DOHH2 (cell line): ENCODE data around the gene CHORDC1.

Experiments used
- H3F3A ChIP-seq: fragments of 200-600 bp; sonication (generic), shearing (Covaris generic); 2 replicates; pipeline ENCODE4 v1.6.0; 2016; ENCODE audit warnings: antibody characterized with exemption, mild to moderate bottlenecking; ENCODE audit not compliant: control insufficient read depth, insufficient read depth
- H3K27ac ChIP-seq: fragments of 200-600 bp; sonication (generic); 2 replicates; pipeline ENCODE4 v1.5.1; 2014; ENCODE audit warnings: low read depth, mild to moderate bottlenecking, low read length, moderate library complexity
- H3K27me3 ChIP-seq: fragments of 200-600 bp; sonication (generic); 2 replicates; pipeline ENCODE4 v1.6.1; 2014; ENCODE audit warnings: mild to moderate bottlenecking, low read length, mixed read lengths; ENCODE audit not compliant: control insufficient read depth
- H3K36me3 ChIP-seq: fragments of 200-600 bp; sonication (generic); 2 replicates; pipeline ENCODE4 v1.6.1; 2014; ENCODE audit warnings: mild to moderate bottlenecking, low read length, moderate library complexity, mixed read lengths; ENCODE audit not compliant: control insufficient read depth
- H3K4me1 ChIP-seq: fragments of 200-600 bp; sonication (generic); 2 replicates; pipeline ENCODE4 v1.6.1; 2014; ENCODE audit warnings: mild to moderate bottlenecking, low read length, mixed read lengths; ENCODE audit not compliant: control insufficient read depth
- H3K4me2 ChIP-seq: fragments of 200-600 bp; sonication (generic); 2 replicates; pipeline ENCODE4 v1.6.0; 2014; ENCODE audit warnings: mild to moderate bottlenecking, low read length, moderate library complexity
- H3K4me3 ChIP-seq: fragments of 200-600 bp; sonication (generic); 2 replicates; pipeline ENCODE4 v1.5.1; 2014; ENCODE audit warnings: mild to moderate bottlenecking, low read length, mixed read lengths
- H3K79me2 ChIP-seq: fragments of 200-600 bp; sonication (generic); 2 replicates; pipeline ENCODE4 v1.6.1; 2014; ENCODE audit warnings: mild to moderate bottlenecking, low read length, mixed read lengths; ENCODE audit not compliant: control insufficient read depth
- H3K9me2 ChIP-seq: fragments of 200-600 bp; sonication (generic); replicated peaks from 2 replicates; pipeline ENCODE4 v1.6.1; 2014; ENCODE audit warnings: mild to moderate bottlenecking, low read length, mixed read lengths; ENCODE audit not compliant: control insufficient read depth
- H3K9me3 ChIP-seq: fragments of 200-600 bp; sonication (generic); 2 replicates; pipeline ENCODE4 v1.6.1; 2014; ENCODE audit warnings: antibody characterized with exemption, low read length, mixed read lengths; ENCODE audit not compliant: control insufficient read depth, insufficient read depth
- H4K20me1 ChIP-seq: fragments of 200-600 bp; sonication (generic); 2 replicates; pipeline ENCODE4 v1.6.0; 2014; ENCODE audit warnings: low read depth, mild to moderate bottlenecking, antibody characterized with exemption, low read length, moderate library complexity; ENCODE audit not compliant: control insufficient read depth, insufficient read depth
- EZH2phosphoT487 ChIP-seq: fragments of 200-600 bp; sonication (generic); IDR thresholded peaks from 2 replicates; pipeline ENCODE4 v1.6.1; 2017; ENCODE audit warnings: borderline replicate concordance, mild to moderate bottlenecking, antibody characterized with exemption, low read length, moderate library complexity, mixed read lengths
- TF ChIP-seq, protein P1 (sequence below): fragments of 200-600 bp; sonication (generic); IDR thresholded peaks from one replicate; pipeline ENCODE4 v1.5.1; 2014; ENCODE audit warnings: antibody characterized with exemption, mild to moderate bottlenecking, low read depth, low read length; ENCODE audit not compliant: poor library complexity, severe bottlenecking

The CHORDC1 gene

DNA sequence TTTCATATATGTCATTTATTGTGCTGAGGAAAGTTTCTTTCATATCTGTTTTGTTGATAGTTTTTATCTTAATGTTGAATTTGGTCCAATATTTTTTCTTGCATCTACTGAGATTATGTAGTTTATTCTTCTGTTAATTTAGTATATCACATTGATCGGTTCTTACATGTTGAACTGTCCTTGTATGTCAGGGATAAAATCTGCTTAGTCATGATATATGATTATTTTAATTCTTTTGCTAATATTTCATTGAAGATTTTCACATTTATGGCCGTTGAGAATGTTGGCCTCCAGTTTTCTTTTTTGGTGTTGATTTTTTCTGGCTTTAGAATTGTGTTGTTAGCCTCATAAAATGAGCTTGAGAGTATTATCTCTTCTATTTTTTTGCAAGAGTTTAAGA lies 31.2 kb upstream of the CHORDC1 start:
- TF ChIP-seq, protein P1, sequence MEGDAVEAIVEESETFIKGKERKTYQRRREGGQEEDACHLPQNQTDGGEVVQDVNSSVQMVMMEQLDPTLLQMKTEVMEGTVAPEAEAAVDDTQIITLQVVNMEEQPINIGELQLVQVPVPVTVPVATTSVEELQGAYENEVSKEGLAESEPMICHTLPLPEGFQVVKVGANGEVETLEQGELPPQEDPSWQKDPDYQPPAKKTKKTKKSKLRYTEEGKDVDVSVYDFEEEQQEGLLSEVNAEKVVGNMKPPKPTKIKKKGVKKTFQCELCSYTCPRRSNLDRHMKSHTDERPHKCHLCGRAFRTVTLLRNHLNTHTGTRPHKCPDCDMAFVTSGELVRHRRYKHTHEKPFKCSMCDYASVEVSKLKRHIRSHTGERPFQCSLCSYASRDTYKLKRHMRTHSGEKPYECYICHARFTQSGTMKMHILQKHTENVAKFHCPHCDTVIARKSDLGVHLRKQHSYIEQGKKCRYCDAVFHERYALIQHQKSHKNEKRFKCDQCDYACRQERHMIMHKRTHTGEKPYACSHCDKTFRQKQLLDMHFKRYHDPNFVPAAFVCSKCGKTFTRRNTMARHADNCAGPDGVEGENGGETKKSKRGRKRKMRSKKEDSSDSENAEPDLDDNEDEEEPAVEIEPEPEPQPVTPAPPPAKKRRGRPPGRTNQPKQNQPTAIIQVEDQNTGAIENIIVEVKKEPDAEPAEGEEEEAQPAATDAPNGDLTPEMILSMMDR: no peak
- no peak for TF ChIP-seq EZH2phosphoT487
- Histone ChIP-seq H3F3A (peaks cover 3% of the 10 kb centered on the region; the same call in 1 of the 2 replicates), H3K27me3 (no peaks in the 10 kb centered on the region), H3K79me2 (no peaks in the 10 kb centered on the region), H3K36me3 (no peaks in the 10 kb centered on the region), H3K27ac (no peak overlapping the region), H3K4me3 (no peak overlapping the region), H4K20me1 (no peaks in the 10 kb centered on the region), H3K9me2 (no peaks in the 10 kb centered on the region), H3K9me3 (no peaks in the 10 kb centered on the region), H3K4me2 (no peak overlapping the region), H3K4me1 (no peaks in the 10 kb centered on the region)

DNA sequence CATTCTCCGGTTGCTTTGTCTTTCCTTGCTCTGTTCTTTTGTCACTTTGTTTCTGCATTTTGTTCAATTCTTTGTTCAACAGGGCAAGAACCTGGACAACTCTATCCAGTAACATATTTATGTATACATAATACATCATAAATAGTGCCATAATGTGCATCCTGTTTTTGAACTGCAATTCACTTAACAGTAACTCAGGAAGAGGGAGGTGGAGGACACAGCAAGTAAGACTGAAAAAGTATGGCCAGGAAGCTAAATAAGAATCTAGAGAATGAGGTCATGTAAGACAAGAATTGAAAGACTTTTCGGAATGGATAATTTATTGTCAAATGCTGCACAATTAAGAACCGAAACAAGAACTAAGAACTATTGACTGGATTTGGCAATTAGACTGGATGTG lies 29.2 kb upstream of the CHORDC1 start:
- H3K9me2 ChIP-seq: no peaks in the 10 kb centered on the region
- no peaks in the 10 kb centered on the region for H3K79me2 ChIP-seq
- peak overlapping the region; percentile 30 for H3K4me3 ChIP-seq
- TF ChIP-seq EZH2phosphoT487: no peak
- TF ChIP-seq, protein P1: no peak
- H3F3A ChIP-seq: peaks cover 7% of the 10 kb centered on the region; the same call in 1 of the 2 replicates
- no peak overlapping the region for H3K27ac ChIP-seq
- no peaks in the 10 kb centered on the region for H4K20me1 ChIP-seq
- H3K9me3 ChIP-seq: no peaks in the 10 kb centered on the region
- no peaks in the 10 kb centered on the region for H3K36me3 ChIP-seq
- peak overlapping the region; percentile 33 for H3K4me2 ChIP-seq
- no peaks in the 10 kb centered on the region for H3K27me3 ChIP-seq
- no peaks in the 10 kb centered on the region for H3K4me1 ChIP-seq

DNA sequence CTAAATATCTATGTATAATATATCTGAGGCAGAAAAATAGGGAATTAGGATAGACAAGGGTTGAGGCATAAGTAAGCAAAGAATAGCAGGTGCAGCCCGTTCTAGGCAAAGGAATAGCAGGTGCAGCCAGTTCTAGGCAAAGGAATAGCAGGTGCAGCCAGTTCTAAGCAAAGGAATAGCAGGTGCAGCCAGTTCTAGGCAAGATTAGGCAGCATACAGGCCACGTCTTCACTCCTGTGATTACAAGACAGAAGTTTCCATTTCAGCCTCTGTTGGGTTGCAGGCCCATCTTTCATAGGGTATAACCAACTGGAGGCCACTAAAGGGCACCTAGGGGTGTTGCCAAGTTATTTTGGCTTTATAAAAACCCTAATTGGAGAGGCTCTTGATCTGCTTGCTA lies 28.8 kb upstream of the CHORDC1 start:
- Histone ChIP-seq H3K36me3 (no peaks in the 10 kb centered on the region), H3K27me3 (no peaks in the 10 kb centered on the region), H4K20me1 (no peaks in the 10 kb centered on the region), H3K4me3 (peak overlapping the region; percentile 30), H3K9me2 (no peaks in the 10 kb centered on the region), H3K4me1 (no peaks in the 10 kb centered on the region), H3K9me3 (no peaks in the 10 kb centered on the region), H3K79me2 (no peaks in the 10 kb centered on the region), H3K27ac (no peak overlapping the region), H3K4me2 (peak overlapping the region; percentile 33), H3F3A (peaks cover 7% of the 10 kb centered on the region; the same call in 1 of the 2 replicates)
- TF ChIP-seq EZH2phosphoT487: no peak
- TF ChIP-seq, protein P1: no peak
